ENCODE results near the gene RASSF7.
"Not testable (repeated sequence)": the region's sequence is repeated elsewhere in the genome, so short reads cannot be mapped to it uniquely, and the experiment has no call there.

The RASSF7 gene

DNA sequence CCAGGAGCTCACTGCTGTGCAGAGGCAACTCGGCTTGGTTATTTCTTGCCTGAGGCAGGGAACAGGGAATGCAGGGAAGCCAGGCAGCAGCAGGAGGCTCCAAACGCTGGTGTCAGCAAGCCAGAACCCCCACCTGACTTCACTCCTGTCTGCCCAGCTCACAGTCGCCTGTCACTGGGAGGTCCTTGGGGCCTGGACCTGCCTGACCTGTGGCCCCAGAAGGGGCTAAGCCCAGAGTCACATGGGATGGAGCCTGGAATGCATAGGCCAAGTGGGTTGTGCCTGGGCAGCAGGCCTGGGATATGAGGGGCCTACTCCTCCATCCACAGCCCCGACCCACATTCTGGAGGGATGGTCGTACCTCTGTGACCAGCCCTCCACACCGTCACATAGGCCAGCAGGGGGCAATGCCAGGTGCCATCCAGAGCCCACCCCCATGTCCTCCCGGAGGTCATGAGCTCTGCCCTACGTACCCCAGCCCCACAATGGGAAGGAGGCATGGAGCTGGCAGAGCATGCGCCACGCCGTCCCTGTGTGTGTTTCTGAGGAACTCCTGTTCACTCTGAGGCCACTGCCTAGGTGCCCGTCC lies 5.2 kb downstream of the RASSF7 start:
- Histone ChIP-seq H3K27ac (ENCODE audit: low read depth, low read length) (no peak overlapping the region), H3K4me1 (ENCODE audit: control insufficient read depth in 5 of 5, insufficient read depth in 5 of 5, low read length in 5 of 5) (peaks cover 2 to 27% (median 24%) of the 10 kb centered on the region in 5 donors), H3K36me3 (ENCODE audit: control insufficient read depth in 5 of 5, insufficient read depth in 5 of 5, low read length in 5 of 5) (peaks cover 0 to 3% (median 0%) of the 10 kb centered on the region in 5 donors), H3K9me3 (ENCODE audit: control insufficient read depth in 5 of 5, low read length in 5 of 5) (no peaks in the 10 kb centered on the region), H3K27me3 (ENCODE audit: control insufficient read depth in 5 of 5, insufficient read depth in 4 of 5, low read length in 5 of 5) (no peaks in the 10 kb centered on the region), H3K9ac (ENCODE audit: low read length in 5 of 5) (no peak overlapping the region), H3K4me3 (ENCODE audit: low read depth in 1 of 5, low read length in 5 of 5) (no peak overlapping the region)

DNA sequence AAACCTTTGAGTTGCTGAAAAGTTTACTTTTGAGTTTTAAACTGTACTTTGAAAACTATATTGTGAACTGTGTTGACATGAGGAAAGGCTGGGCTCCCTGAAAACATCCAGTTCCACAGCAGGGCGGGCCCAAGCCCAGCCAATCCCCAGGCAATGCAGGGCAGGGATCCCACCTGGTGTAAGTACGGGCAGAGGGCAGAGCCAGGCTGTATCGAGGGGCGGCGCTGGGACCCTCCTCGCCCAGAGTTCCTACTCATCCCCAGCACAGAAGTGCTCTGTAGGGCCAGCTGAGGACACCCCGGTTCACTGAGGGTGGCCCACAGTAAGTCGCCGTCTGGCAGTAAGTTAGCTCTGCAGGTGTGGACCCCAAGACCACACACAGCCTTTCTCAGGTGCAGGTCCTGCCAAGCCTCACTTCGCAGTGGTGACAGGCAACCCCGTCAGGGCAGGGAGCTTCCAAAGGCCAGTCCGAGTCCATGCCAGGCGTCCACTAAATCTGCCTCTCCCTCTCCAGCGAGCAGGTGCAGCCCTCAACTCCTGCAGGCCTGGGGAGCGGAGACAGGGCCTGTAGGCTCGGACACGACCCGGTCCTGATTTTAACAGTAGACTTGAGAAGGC lies 6.3 kb downstream of the RASSF7 start:
- Histone ChIP-seq H3K27me3 (ENCODE audit: control insufficient read depth in 5 of 5, insufficient read depth in 4 of 5, low read length in 5 of 5) (peaks cover 0 to 4% (median 0%) of the 10 kb centered on the region in 5 donors), H3K36me3 (ENCODE audit: control insufficient read depth in 5 of 5, insufficient read depth in 5 of 5, low read length in 5 of 5) (peaks cover 0 to 3% (median 0%) of the 10 kb centered on the region in 5 donors), H3K4me3 (ENCODE audit: low read depth in 1 of 5, low read length in 5 of 5) (no peak overlapping the region), H3K4me1 (ENCODE audit: control insufficient read depth in 5 of 5, insufficient read depth in 5 of 5, low read length in 5 of 5) (peaks cover 2 to 17% (median 15%) of the 10 kb centered on the region in 5 donors), H3K27ac (ENCODE audit: low read depth, low read length) (no peak overlapping the region), H3K9me3 (ENCODE audit: control insufficient read depth in 5 of 5, low read length in 5 of 5) (no peaks in the 10 kb centered on the region), H3K9ac (ENCODE audit: low read length in 5 of 5) (no peak overlapping the region)

GRCh38 chr11:567629-568292 lies 7.0 kb downstream of the RASSF7 start:
- Histone ChIP-seq H3K4me3 (ENCODE audit: low read depth in 1 of 5, low read length in 5 of 5) (peak overlapping the region in 4 of 5 donors; percentile 22 to 70 (median 36)), H3K27me3 (ENCODE audit: control insufficient read depth in 5 of 5, insufficient read depth in 4 of 5, low read length in 5 of 5) (peaks cover 0 to 4% (median 0%) of the 10 kb centered on the region in 5 donors), H3K27ac (ENCODE audit: low read depth, low read length) (no peak overlapping the region), H3K9ac (ENCODE audit: low read length in 5 of 5) (peak overlapping the region in 1 of 5 donors; percentile 62), H3K36me3 (ENCODE audit: control insufficient read depth in 5 of 5, insufficient read depth in 5 of 5, low read length in 5 of 5) (peaks cover 0 to 3% (median 0%) of the 10 kb centered on the region in 5 donors), H3K4me1 (ENCODE audit: control insufficient read depth in 5 of 5, insufficient read depth in 5 of 5, low read length in 5 of 5) (peaks cover 2 to 17% (median 15%) of the 10 kb centered on the region in 5 donors), H3K9me3 (ENCODE audit: control insufficient read depth in 5 of 5, low read length in 5 of 5) (no peaks in the 10 kb centered on the region)

- Histone ChIP-seq H3K27ac (ENCODE audit: low read depth, low read length) (no peak overlapping the region), H3K4me1 (ENCODE audit: control insufficient read depth in 5 of 5, insufficient read depth in 5 of 5, low read length in 5 of 5) (peaks cover 2 to 17% (median 15%) of the 10 kb centered on the region in 5 donors), H3K27me3 (ENCODE audit: control insufficient read depth in 5 of 5, insufficient read depth in 4 of 5, low read length in 5 of 5) (peaks cover 0 to 4% (median 0%) of the 10 kb centered on the region in 5 donors)
Measured at GRCh38 chr11:568306-569157, 7.8 kb downstream of the RASSF7 start.

GRCh38 chr11:569158-569885 lies 8.6 kb downstream of the RASSF7 start:
- H3K9me3 ChIP-seq (ENCODE audit: control insufficient read depth in 5 of 5, low read length in 5 of 5): no peaks in the 10 kb centered on the region
- peak overlapping the region in 4 of 5 donors; percentile 52 to 81 (median 70) for H3K9ac ChIP-seq (ENCODE audit: low read length in 5 of 5)
- no peak overlapping the region for H3K27ac ChIP-seq (ENCODE audit: low read depth, low read length)

More at GRCh38 chr11:568306-569157, 7.8 kb downstream of the RASSF7 start:
- Histone ChIP-seq H3K4me3 (ENCODE audit: low read depth in 1 of 5, low read length in 5 of 5) (peak overlapping the region in 4 of 5 donors; percentile 53 to 70 (median 66)), H3K9ac (ENCODE audit: low read length in 5 of 5) (peak overlapping the region in 4 of 5 donors; percentile 52 to 81 (median 70)), H3K9me3 (ENCODE audit: control insufficient read depth in 5 of 5, low read length in 5 of 5) (no peaks in the 10 kb centered on the region), H3K36me3 (ENCODE audit: control insufficient read depth in 5 of 5, insufficient read depth in 5 of 5, low read length in 5 of 5) (peaks cover 0 to 3% (median 0%) of the 10 kb centered on the region in 5 donors)

GRCh38 chr11:571802-572185 lies 11.0 kb downstream of the RASSF7 start:
- no peak overlapping the region for H3K9ac ChIP-seq (ENCODE audit: low read length in 5 of 5)

More at GRCh38 chr11:569158-569885, 8.6 kb downstream of the RASSF7 start:
- H3K27me3 ChIP-seq (ENCODE audit: control insufficient read depth in 5 of 5, insufficient read depth in 4 of 5, low read length in 5 of 5): peaks cover 0 to 4% (median 0%) of the 10 kb centered on the region in 5 donors
- H3K36me3 ChIP-seq (ENCODE audit: control insufficient read depth in 5 of 5, insufficient read depth in 5 of 5, low read length in 5 of 5): no peaks in the 10 kb centered on the region
- H3K4me3 ChIP-seq (ENCODE audit: low read depth in 1 of 5, low read length in 5 of 5): peak overlapping the region; percentile 53 to 70 (median 64)
- peaks cover 2 to 17% (median 15%) of the 10 kb centered on the region in 5 donors for H3K4me1 ChIP-seq (ENCODE audit: control insufficient read depth in 5 of 5, insufficient read depth in 5 of 5, low read length in 5 of 5)

GRCh38 chr11:573146-573759 lies 12.5 kb downstream of the RASSF7 start:
- Histone ChIP-seq H3K9me3 (ENCODE audit: control insufficient read depth in 5 of 5, low read length in 5 of 5) (no peaks in the 10 kb centered on the region), H3K4me3 (ENCODE audit: low read depth in 1 of 5, low read length in 5 of 5) (no peak overlapping the region), H3K9ac (ENCODE audit: low read length in 5 of 5) (no peak overlapping the region), H3K36me3 (ENCODE audit: control insufficient read depth in 5 of 5, insufficient read depth in 5 of 5, low read length in 5 of 5) (no peaks in the 10 kb centered on the region), H3K27me3 (ENCODE audit: control insufficient read depth in 5 of 5, insufficient read depth in 4 of 5, low read length in 5 of 5) (peaks cover 0 to 5% (median 4%) of the 10 kb centered on the region in 5 donors), H3K4me1 (ENCODE audit: control insufficient read depth in 5 of 5, insufficient read depth in 5 of 5, low read length in 5 of 5) (peaks cover 14 to 34% (median 33%) of the 10 kb centered on the region in 5 donors), H3K27ac (ENCODE audit: low read depth, low read length) (no peak overlapping the region)

More at GRCh38 chr11:571802-572185, 11.0 kb downstream of the RASSF7 start:
- Histone ChIP-seq H3K27me3 (ENCODE audit: control insufficient read depth in 5 of 5, insufficient read depth in 4 of 5, low read length in 5 of 5) (peaks cover 0 to 5% (median 4%) of the 10 kb centered on the region in 5 donors), H3K4me1 (ENCODE audit: control insufficient read depth in 5 of 5, insufficient read depth in 5 of 5, low read length in 5 of 5) (peaks cover 2 to 26% (median 22%) of the 10 kb centered on the region in 5 donors), H3K36me3 (ENCODE audit: control insufficient read depth in 5 of 5, insufficient read depth in 5 of 5, low read length in 5 of 5) (no peaks in the 10 kb centered on the region), H3K4me3 (ENCODE audit: low read depth in 1 of 5, low read length in 5 of 5) (no peak overlapping the region), H3K9me3 (ENCODE audit: control insufficient read depth in 5 of 5, low read length in 5 of 5) (no peaks in the 10 kb centered on the region), H3K27ac (ENCODE audit: low read depth, low read length) (no peak overlapping the region)

DNA sequence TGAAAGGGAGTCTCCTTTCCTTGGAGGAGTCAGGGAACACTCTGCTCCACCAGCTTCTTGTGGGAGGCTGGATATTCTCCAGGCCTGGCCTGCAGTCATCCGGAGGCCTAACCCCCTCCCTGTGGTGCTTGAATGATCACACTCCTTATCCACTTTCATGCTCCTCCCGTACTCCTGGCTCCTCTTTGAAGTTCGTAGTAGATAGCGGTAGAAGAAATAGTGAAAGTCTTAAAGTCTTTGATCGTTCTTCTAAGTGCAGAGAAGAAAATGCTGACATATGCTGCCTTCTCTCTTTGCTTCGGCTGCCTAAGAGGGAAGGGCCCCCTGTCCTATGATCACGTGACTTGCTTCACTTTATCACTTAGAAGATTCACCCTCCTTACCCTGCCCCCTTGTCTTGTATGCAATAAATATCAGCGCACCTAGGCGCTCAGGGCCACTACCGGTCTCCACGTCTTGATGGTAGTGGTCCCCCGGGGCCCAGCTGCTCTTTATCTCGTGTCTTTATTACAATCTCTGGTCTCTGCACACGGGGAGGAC lies 13.3 kb downstream of the RASSF7 start:
- not testable (repeated sequence) for H3K36me3 ChIP-seq (ENCODE audit: control insufficient read depth in 5 of 5, insufficient read depth in 5 of 5, low read length in 5 of 5); H3K9ac ChIP-seq (ENCODE audit: low read length in 5 of 5); H3K9me3 ChIP-seq (ENCODE audit: control insufficient read depth in 5 of 5, low read length in 5 of 5); H3K27me3 ChIP-seq (ENCODE audit: control insufficient read depth in 5 of 5, insufficient read depth in 4 of 5, low read length in 5 of 5); H3K27ac ChIP-seq (ENCODE audit: low read depth, low read length); H3K4me3 ChIP-seq (ENCODE audit: low read depth in 1 of 5, low read length in 5 of 5)
- peaks cover 16 to 39% (median 35%) of the 10 kb centered on the region in 5 donors for H3K4me1 ChIP-seq (ENCODE audit: control insufficient read depth in 5 of 5, insufficient read depth in 5 of 5, low read length in 5 of 5)
